Ovary (tissue), 9 donors: ENCODE results near the gene ZNF280B. TPM values are rescaled to one million over a fixed set of nuclear protein-coding genes. Genes with fewer than 3 reads are reported as not detected.

Source experiments
- DNase-seq, 5 donors: peaks; one replicate each; pipeline ENCODE4 v3.0.0-alpha.2; 2019 to 2020
- H3K27ac ChIP-seq, 2 donors: fragments of 200-600 bp; one replicate each; pipeline versions ENCODE4 v1.5.1 to v1.8.0; 2019 to 2022
- H3K27me3 ChIP-seq: fragments of 200-600 bp; one replicate; pipeline ENCODE4 v1.8.0; 2022
- H3K36me3 ChIP-seq: fragments of 200-600 bp; sonication (generic); one replicate; pipeline ENCODE4 v1.5.1; 2019
- H3K4me1 ChIP-seq: one replicate; pipeline ENCODE4 v1.8.1; 2013; ENCODE audit warnings: mild to moderate bottlenecking, moderate library complexity; ENCODE audit not compliant: insufficient read depth
- H3K4me3 ChIP-seq: fragments of 200-600 bp; sonication (generic); one replicate; pipeline ENCODE4 v1.5.1; 2017
- H3K9me3 ChIP-seq, 2 donors: fragments of 200-600 bp in 1 of 2; sonication (generic) in 1 of 2; one replicate each; pipeline versions ENCODE4 v1.5.1 to v1.8.1; 2013 to 2019; ENCODE audit warnings: mild to moderate bottlenecking in 1 of 2, moderate library complexity in 1 of 2
- EP300 ChIP-seq: sonication (generic); formaldehyde crosslinking; IDR thresholded peaks from one replicate; pipeline ENCODE4 v1.6.1; 2017; ENCODE audit warnings: antibody characterized with exemption
- POLR2A ChIP-seq: fragments of 450-650 bp; IDR thresholded peaks from one replicate; pipeline ENCODE4 v1.6.1; 2017; ENCODE audit warnings: antibody characterized with exemption, mild to moderate bottlenecking, moderate library complexity
- WGBS, 3 donors: extraction: QIAGEN DNeasy Blood & Tissue Kit in 1 of 3; methylation state at CpG; one replicate each; pipeline versions ENCODE4 v1.1.5 to v1.1.7; 2013 to 2017; 5-methylcytosine and 5-hydroxymethylcytosine counted together
- intact Hi-C, 4 donors: fragments of 100-400 bp; cut with DNase I; formaldehyde crosslinking; loops; one replicate each; pipeline versions ENCODE4 v1.11.0 to v1.15.1; 2022 to 2023
- polyA plus RNA-seq, 2 donors: library from polyadenylated mRNA; stranded (reverse); fragments of 200-250 nt in 1 of 2; fragments of 350-450 nt in 1 of 2; fragmentation: Illumina TruSeq in 1 of 2; extraction: RNeasy Lipid Tissue Mini Kit (QIAGEN cat#74804) in 1 of 2; gene quantifications; one replicate each; pipeline ENCODE4 v1.2.3, GENCODE V29; 2013 to 2014
- total RNA-seq, 7 donors: library from RNA; depleted of rRNA in 2 of 7; stranded (reverse); fragments of >200 nt in 2 of 7; fragmentation: NEBNext Ultra II Directional in 3 of 7; extraction: Animal tissue kit (Norgen Biotek cat#: 25700) in 3 of 7; gene quantifications; one replicate each; pipeline versions ENCODE4 v1.1.0 to v1.2.4, GENCODE V29; 2016 to 2023
- TF ChIP-seq, protein P1 (sequence below), 3 donors: fragments of 450-650 bp in 2 of 3; fragments of 200-600 bp in 1 of 3; IDR thresholded peaks; one replicate each; pipeline versions ENCODE4 v1.5.1 to v1.8.0; 2016 to 2022; ENCODE audit warnings: antibody characterized with exemption in 3 of 3, mild to moderate bottlenecking in 1 of 3
- donor health status: DM: no; HTN: no; CAD: no; lungs with moderate emphysema.
- donor health status: DM: no; HTN: no; CAD: no.
- donor health status: Bipolar disorder and iron deficiency.
- donor health status: DM: yes; HTN: yes; CAD: no.
- donor health status: DM: no; HTN: no; CAD: no.
- donor health status: DM: yes; HTN: yes; CAD: no.

Gene ZNF280B
- total and polyA plus RNA-seq, 9 donors, result 0.72 to 4.0 (median 2.3) TPM

GRCh38 chr22:22458896-22459588 lies 49.5 kb downstream of the ZNF280B start:
- H3K4me3 ChIP-seq, result no peak overlapping the region
- intact Hi-C loops, result no loop called here
- DNase-seq, result no peak
- H3K27ac ChIP-seq, result no peak overlapping the region
- H3K4me1 ChIP-seq, result no peaks in the 10 kb centered on the region
- TF ChIP-seq POLR2A (no peak), EP300 (no peak)
- TF ChIP-seq, protein P1, sequence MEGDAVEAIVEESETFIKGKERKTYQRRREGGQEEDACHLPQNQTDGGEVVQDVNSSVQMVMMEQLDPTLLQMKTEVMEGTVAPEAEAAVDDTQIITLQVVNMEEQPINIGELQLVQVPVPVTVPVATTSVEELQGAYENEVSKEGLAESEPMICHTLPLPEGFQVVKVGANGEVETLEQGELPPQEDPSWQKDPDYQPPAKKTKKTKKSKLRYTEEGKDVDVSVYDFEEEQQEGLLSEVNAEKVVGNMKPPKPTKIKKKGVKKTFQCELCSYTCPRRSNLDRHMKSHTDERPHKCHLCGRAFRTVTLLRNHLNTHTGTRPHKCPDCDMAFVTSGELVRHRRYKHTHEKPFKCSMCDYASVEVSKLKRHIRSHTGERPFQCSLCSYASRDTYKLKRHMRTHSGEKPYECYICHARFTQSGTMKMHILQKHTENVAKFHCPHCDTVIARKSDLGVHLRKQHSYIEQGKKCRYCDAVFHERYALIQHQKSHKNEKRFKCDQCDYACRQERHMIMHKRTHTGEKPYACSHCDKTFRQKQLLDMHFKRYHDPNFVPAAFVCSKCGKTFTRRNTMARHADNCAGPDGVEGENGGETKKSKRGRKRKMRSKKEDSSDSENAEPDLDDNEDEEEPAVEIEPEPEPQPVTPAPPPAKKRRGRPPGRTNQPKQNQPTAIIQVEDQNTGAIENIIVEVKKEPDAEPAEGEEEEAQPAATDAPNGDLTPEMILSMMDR (IDR thresholded peaks at IDR 0.05), result no peak
- H3K36me3 ChIP-seq, result no peaks in the 10 kb centered on the region
- H3K9me3 ChIP-seq, result no peaks in the 10 kb centered on the region
- no peaks in the 10 kb centered on the region for H3K27me3 ChIP-seq
- WGBS, 3 donors, result 75 to 85% (median 83%) methylated on average over 6 of the region's 6 CpGs

DNA sequence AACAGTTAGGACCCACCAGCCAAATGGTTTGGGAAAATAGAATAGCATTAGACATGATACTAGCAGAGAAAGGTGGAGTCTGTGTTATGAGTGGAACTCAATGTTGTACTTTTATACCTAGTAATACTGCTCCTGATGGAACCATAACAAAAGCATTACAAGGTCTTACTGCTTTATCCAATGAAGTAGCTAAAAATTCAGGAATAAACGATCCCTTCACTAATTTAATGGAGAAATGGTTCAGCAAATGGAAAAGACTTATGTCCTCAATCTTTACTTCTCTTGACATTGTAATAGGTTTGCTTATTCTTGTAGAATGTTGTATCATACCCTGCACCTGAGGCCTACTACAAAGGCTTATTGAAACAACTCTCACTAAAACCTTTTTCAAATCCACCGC lies 50.2 kb downstream of the ZNF280B start:
- DNase-seq, result no peak
- intact Hi-C loops, result no loop called here
- TF ChIP-seq, protein P1 (IDR thresholded peaks at IDR 0.05), result no peak
- TF ChIP-seq EP300, result no peak
- no peak for TF ChIP-seq POLR2A
- Histone ChIP-seq H3K27me3 (no peaks in the 10 kb centered on the region), H3K4me1 (no peaks in the 10 kb centered on the region), H3K36me3 (no peaks in the 10 kb centered on the region), H3K4me3 (no peak overlapping the region), H3K9me3 (peaks cover 0 to 1% of the 10 kb centered on the region in 2 donors), H3K27ac (no peak overlapping the region)
- 77 to 89% (median 81%) methylated on average over 2 of the region's 2 CpGs for WGBS, 3 donors

DNA sequence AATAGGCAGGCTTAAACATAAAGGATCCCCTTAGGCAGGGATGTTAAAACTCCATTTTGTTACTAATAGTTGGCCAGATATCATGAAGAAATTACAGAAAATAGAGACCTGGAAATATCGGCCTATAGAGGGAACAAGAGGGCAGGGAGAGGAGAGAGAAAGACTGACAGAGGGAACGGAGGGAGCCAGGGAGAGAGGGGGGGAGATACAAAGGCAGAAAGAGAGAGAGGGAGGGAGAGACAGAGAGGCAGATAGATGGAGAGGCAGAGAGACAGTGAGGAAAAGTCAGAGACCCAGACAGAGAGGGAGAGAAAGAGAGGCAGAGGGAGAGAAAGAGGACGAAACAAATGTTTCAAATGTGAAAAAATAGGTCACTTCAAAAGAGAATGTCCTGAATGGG lies 53.5 kb downstream of the ZNF280B start:
- 55 to 65% (median 57%) methylated on average over 3 of the region's 3 CpGs for WGBS, 3 donors
- DNase-seq, result no peak
- H3K4me1 ChIP-seq, result no peaks in the 10 kb centered on the region
- H3K4me3 ChIP-seq, result no peak overlapping the region
- H3K36me3 ChIP-seq, result no peaks in the 10 kb centered on the region
- no peaks in the 10 kb centered on the region for H3K27me3 ChIP-seq
- TF ChIP-seq EP300 (no peak), POLR2A (no peak)
- TF ChIP-seq, protein P1 (IDR thresholded peaks at IDR 0.05), result no peak
- no peak overlapping the region for H3K27ac ChIP-seq
- intact Hi-C loops, result no loop called here
- peaks cover 0 to 5% of the 10 kb centered on the region in 2 donors for H3K9me3 ChIP-seq

DNA sequence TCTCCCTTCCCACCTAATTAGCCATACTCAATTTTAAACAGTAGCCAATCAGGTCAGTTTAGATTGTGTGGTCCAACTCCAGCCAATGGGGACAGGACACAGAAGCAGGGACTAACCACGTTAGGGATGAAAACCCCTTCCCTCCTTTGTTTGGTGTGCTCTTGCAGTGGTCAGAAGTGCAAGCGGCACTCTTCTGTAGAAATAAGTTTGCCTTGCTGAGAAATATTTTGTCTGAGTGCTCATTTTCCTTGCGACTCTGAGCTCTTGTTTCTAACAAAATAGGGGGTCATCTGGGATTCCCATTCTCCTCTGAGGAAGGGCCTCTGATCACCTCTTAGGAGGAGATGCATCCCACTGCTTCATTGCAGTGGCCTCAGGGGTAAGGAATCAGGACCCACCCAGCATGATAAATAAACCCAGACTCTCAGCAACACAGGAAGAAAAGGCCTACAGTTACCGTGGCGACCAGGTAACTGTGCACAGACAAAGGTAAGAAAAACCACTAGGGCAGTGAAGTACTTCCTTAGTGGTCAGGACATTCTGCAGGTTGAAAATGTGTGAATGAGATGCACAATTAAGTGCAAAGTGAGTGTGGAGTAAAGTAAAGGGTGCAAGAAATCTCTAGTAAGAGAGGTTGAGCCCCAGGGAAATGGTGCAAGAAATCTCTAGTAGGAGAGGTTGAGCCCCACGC lies 55.4 kb downstream of the ZNF280B start:
- WGBS, 3 donors, result 68 to 81% (median 70%) methylated on average over 6 of the region's 6 CpGs
- Histone ChIP-seq H3K36me3 (no peaks in the 10 kb centered on the region), H3K4me1 (no peaks in the 10 kb centered on the region), H3K4me3 (no peak overlapping the region), H3K27me3 (no peaks in the 10 kb centered on the region), H3K27ac (no peak overlapping the region), H3K9me3 (peaks cover 0 to 5% of the 10 kb centered on the region in 2 donors)
- intact Hi-C loops, result no loop called here
- no peak for DNase-seq
- no peak for TF ChIP-seq POLR2A
- TF ChIP-seq, protein P1 (IDR thresholded peaks at IDR 0.05), result no peak
- no peak for TF ChIP-seq EP300
